ENCODE data around the gene ARHGAP33. TPM values are rescaled to one million over a fixed set of nuclear protein-coding genes. Genes with fewer than 3 reads are reported as not detected.

The ARHGAP33 gene
- total and polyA plus RNA-seq, 2 of the 4 experiments (the other 2 are of a cell fraction) = 0.72 to 11.9 TPM

DNA sequence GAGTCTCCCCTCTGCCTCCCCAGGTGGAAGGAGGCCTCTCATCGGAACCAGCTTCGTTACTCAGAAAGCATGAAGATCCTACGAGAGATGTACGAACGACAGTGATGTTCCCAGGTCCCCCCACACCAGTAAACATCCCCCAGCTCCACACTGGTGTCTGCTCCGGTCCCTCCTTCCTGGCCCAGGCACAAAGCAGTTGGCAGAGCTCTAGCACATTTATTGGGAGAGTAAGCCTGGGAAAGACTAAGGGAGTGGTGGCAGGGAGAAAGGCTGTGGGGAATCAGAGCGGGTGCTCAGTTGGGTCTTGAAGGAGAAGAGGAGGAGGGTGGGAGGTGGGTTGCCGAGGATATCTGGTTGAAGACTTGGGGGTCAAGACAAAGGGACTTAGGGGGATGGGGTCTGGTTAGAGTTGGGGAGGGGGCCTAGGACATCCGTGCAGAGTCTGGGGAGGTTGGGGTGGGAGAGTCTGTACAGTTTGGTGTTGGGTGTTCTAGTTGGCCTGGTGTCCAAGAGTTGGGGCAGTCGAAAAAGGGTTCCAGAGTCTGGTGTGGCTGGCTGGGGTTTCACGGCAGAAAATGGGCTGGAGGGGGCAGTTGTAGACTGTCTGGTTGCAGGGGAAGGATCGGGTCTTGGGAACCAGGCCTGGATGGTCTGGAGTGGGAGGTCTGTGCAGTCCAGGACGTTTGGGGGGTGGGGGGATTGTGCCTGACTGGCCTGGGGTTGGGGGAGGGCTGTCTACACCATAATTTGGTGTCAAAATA is 20.8 kb upstream of the ARHGAP33 start (continued):
- no peak for TF ChIP-seq BHLHE40 (IDR thresholded peaks at IDR 0.05; ENCODE audit: low read depth, low read length)

DNA sequence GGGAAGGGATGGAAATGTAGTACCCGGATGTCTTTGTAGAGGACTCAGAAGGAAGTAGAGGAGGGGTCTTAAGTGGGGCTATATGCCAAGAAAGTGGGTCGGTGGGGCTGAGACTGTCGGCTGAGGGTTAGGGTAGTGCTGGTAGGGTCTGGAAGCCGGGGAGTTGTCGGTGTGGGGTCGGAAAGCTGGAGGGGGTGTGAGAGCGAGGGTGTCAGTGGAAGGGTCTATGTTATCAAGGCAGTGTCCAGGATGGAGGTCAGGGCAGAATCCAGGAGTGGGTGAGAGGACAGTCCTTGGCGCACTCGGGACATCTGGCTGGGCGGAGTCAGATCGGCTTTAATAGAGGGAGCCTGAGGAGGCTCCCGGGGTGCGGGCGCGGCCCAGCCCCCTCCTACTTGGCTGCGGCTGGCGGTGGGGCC is 20.2 kb upstream of the ARHGAP33 start:
- Histone ChIP-seq H3K9me1 (ENCODE audit: insufficient read depth, low read length) (peaks cover 16% of the 10 kb centered on the region; the same call in 1 of the 2 replicates), H2AK9ac (replicated peaks; ENCODE audit: low read depth, low read length, poor library complexity) (peak overlapping the region; percentile 95), H4K91ac (ENCODE audit: insufficient read depth, low read depth, low read length) (peak overlapping the region; percentile 52; the same call in 1 of the 2 replicates), H3K4me3 (ENCODE audit: insufficient read depth, low read depth, low read length) (peak overlapping the region; percentile 50), H3K23ac (ENCODE audit: low read depth, low read length) (peak overlapping the region; percentile 82; the same call in 1 of the 2 replicates), H2BK20ac (ENCODE audit: low read depth, low read length) (no peak overlapping the region), H3K36me3 (ENCODE audit: control insufficient read depth, insufficient read depth, low read length) (peaks cover 29% of the 10 kb centered on the region; the same call in 1 of the 2 replicates), H3K9me3 (ENCODE audit: control insufficient read depth, insufficient read depth, low read length) (no peaks in the 10 kb centered on the region), H3K4me1 (ENCODE audit: control insufficient read depth, insufficient read depth, low read length) (peaks cover 13% of the 10 kb centered on the region), H3K14ac (replicated peaks; ENCODE audit: low read depth, low read length) (peak overlapping the region; percentile 73), H3K27ac (ENCODE audit: insufficient read depth, low read length) (peak overlapping the region; percentile 39), H2AFZ (replicated peaks; ENCODE audit: low read length, poor library complexity) (peak overlapping the region; percentile 96), H3K79me1 (ENCODE audit: low read depth in 1 of 2, low read length in 2 of 2) (peaks cover 28 to 68% of the 10 kb centered on the region in 2 experiments; a peak in 3 of 4 replicates), H3K9ac (ENCODE audit: low read depth, low read length) (peak overlapping the region; percentile 52; the same call in 1 of the 2 replicates), H3K18ac (ENCODE audit: low read depth, low read length) (no peak overlapping the region; the same call in 1 of the 2 replicates), H3K4me2 (ENCODE audit: low read depth, low read length) (peak overlapping the region; percentile 93), H4K5ac (ENCODE audit: low read depth, low read length) (peak overlapping the region; percentile 9; the same call in 1 of the 2 replicates), H2BK5ac (ENCODE audit: low read depth, low read length, poor library complexity, severe bottlenecking) (peak overlapping the region; percentile 96), H3K56ac (ENCODE audit: extremely low read depth, insufficient read depth, low read length) (no peak overlapping the region), H2BK15ac (ENCODE audit: low read depth, low read length) (no peak overlapping the region), H4K20me1 (ENCODE audit: insufficient read depth, low read length) (peaks cover 6% of the 10 kb centered on the region; the same call in 1 of the 2 replicates), H3K27me3 (ENCODE audit: control insufficient read depth, insufficient read depth, low read length) (no peaks in the 10 kb centered on the region), H2BK120ac (ENCODE audit: low read depth, low read length) (peak overlapping the region; percentile 25; the same call in 1 of the 2 replicates), H3K4ac (ENCODE audit: low read depth, low read length) (peak overlapping the region; percentile 79), H2AK5ac (ENCODE audit: low read depth, low read length) (peak overlapping the region; percentile 92), H4K8ac (ENCODE audit: low read depth in 2 of 2, low read length in 2 of 2) (peak overlapping the region; percentile 12 to 80; a peak in 2 of 4 replicates)
- intact Hi-C loops (cut with micrococcal nuclease) (loop anchor here (5.0 kb wide), 1 partner anchor 177 kb away; no protein-coding TSS in a partner anchor), dilution Hi-C loops (cut with HindIII; ENCODE audit: low sequenced_read_pairs, unreplicated experiment) (no loop called here), in situ Hi-C loops (cut with MboI; ENCODE audit: low sequenced_read_pairs) (no loop called here)
- no peak for DNase-seq
- no TSS peak for BruUV-seq (replicated peaks)
- 26% methylated on average over 8 of the region's 17 CpGs; no CpG with 5 or more reads in 1 of the 2 experiments for WGBS, 2 experiments (ENCODE audit: extremely low coverage in 2 of 2, insufficient read length in 1 of 2)
- ATAC-seq (ENCODE audit: low read depth) = peak; percentile 0
- POLR2A ChIA-PET (ENCODE audit: unreplicated experiment) = no interaction called here
- CTCF ChIA-PET = no interaction called here
- TF ChIP-seq POLR2A (IDR thresholded peaks at IDR 0.05; ENCODE audit: low read depth, low read length) (peak; percentile 13; the same call in 1 of the 2 replicates), NFE2L2 (IDR thresholded peaks at IDR 0.05; ENCODE audit: low read depth, low read length) (no peak)

Data from IMR-90 (cell line).